Measurements from ENCODE around the gene KRTAP9-6.

- TF ChIP-seq EZH2 (IDR thresholded peaks at IDR 0.05) (no peak), CTCF (IDR thresholded peaks at IDR 0.05 in 2 of 3, conservative IDR thresholded peaks at IDR 0.05 in 1 of 3; ENCODE audit: borderline replicate concordance in 1 of 3, insufficient read depth in 1 of 3, low read depth in 2 of 3, low read length in 2 of 3) (no peak), YY1 (IDR thresholded peaks at IDR 0.05; ENCODE audit: extremely low read depth, insufficient replicate concordance, low read depth, low read length) (no peak), POLR2A (IDR thresholded peaks at IDR 0.05; ENCODE audit: borderline replicate concordance, extremely low read depth, insufficient read depth, insufficient read length) (no peak)
Observed at GRCh38 chr17:41302981-41303380, 37.8 kb downstream of the KRTAP9-6 start.
